Panc1 (cell line): ENCODE data around the gene TIMM17B. TPM values are rescaled to one million over a fixed set of nuclear protein-coding genes. Genes with fewer than 3 reads are reported as not detected.

Source experiments
- ATAC-seq: fragments of 200-7000 bp; cut with Tn5 transposase; 2 replicates; pipeline ENCODE4 v1.9.1; 2020; ENCODE audit warnings: mild to moderate bottlenecking, moderate library complexity
- BruUV-seq: library from RNA; stranded (reverse); fragments of 400-500 nt; replicated peaks from 2 replicates; lab custom pipeline; 2021; lab: Mats Ljungman, UMichigan
- CTCF ChIA-PET: fragments of 300-600 bp; sonication (Branson Sonifier 250); formaldehyde crosslinking; loops from one replicate; lab custom pipeline; 2022; ENCODE audit warnings: antibody characterized with exemption; lab: Charles Lee
- POLR2A ChIA-PET: fragments of 300-600 bp; sonication (Branson Sonifier 250); formaldehyde crosslinking; loops from one replicate; lab custom pipeline; 2022; ENCODE audit warnings: antibody characterized with exemption; lab: Charles Lee
- DNase-seq: peaks from one replicate; pipeline ENCODE4 v3.0.0-alpha.2; 2010; ENCODE audit warnings: low read depth, low spot score
- H3K27ac ChIP-seq: 2 replicates; pipeline ENCODE4 v1.5.1; 2011; ENCODE audit warnings: mild to moderate bottlenecking, low read length, inconsistent platforms
- H3K27me3 ChIP-seq: fragments of 200-500 bp; sonication (Bioruptor generic); 2 replicates; pipeline ENCODE4 v1.6.0; 2014; ENCODE audit warnings: low read length, inconsistent platforms; ENCODE audit not compliant: control insufficient read depth, insufficient read depth
- H3K36me3 ChIP-seq: fragments of 200-500 bp; sonication (Bioruptor generic); 2 replicates; pipeline ENCODE4 v1.5.1; 2014; ENCODE audit warnings: inconsistent platforms, mild to moderate bottlenecking, low read length, moderate library complexity; ENCODE audit not compliant: control insufficient read depth, insufficient read depth
- H3K4me1 ChIP-seq: 2 replicates; pipeline ENCODE4 v1.5.1; 2011; ENCODE audit warnings: inconsistent platforms, mild to moderate bottlenecking, low read length, moderate library complexity; ENCODE audit not compliant: control insufficient read depth, insufficient read depth
- H3K4me3 ChIP-seq, 2 experiments: 2 replicates each; pipeline ENCODE4 v1.5.1; 2011 to 2012; ENCODE audit warnings: low read depth in 2 of 2, low read length in 2 of 2, mild to moderate bottlenecking in 2 of 2, inconsistent platforms in 1 of 2, moderate library complexity in 1 of 2
- H3K9me3 ChIP-seq: fragments of 200-500 bp; sonication (Bioruptor generic); 2 replicates; pipeline ENCODE4 v1.5.1; 2014; ENCODE audit warnings: low read depth, mild to moderate bottlenecking, inconsistent platforms, low read length, moderate library complexity; ENCODE audit not compliant: control insufficient read depth, insufficient read depth
- POLR2AphosphoS5 ChIP-seq: IDR thresholded peaks from 2 replicates; pipeline ENCODE4 v1.6.1; 2012; ENCODE audit warnings: mild to moderate bottlenecking, low read depth, low read length, moderate library complexity
- SIN3A ChIP-seq: IDR thresholded peaks from 2 replicates; pipeline ENCODE4 v1.6.1; 2012; ENCODE audit warnings: low read depth, mild to moderate bottlenecking, low read length, moderate library complexity, borderline replicate concordance; ENCODE audit not compliant: insufficient read depth
- TCF7L2 ChIP-seq: IDR thresholded peaks from 2 replicates; pipeline ENCODE4 v1.6.1; 2011; ENCODE audit warnings: mild to moderate bottlenecking, low read depth, low read length, inconsistent platforms
- in situ Hi-C: cut with HindIII; loops from 2 replicates; pipeline ENCODE4 v1.10.0; 2016; ENCODE audit warnings: low sequenced_read_pairs, low pct_unique_long_range_greater_than_20kb
- intact Hi-C: fragments of 100-400 bp; cut with micrococcal nuclease; formaldehyde crosslinking; loops from one replicate; pipeline ENCODE4 v1.10.0; 2022; ENCODE audit not compliant: unreplicated experiment
- total RNA-seq: library from RNA; stranded (reverse); gene quantifications from one replicate; pipeline ENCODE4 v1.2.1, GENCODE V29; 2021; ENCODE audit not compliant: unreplicated experiment
- TF ChIP-seq, protein P1 (sequence below), 2 experiments: IDR thresholded peaks; 2 replicates each; pipeline ENCODE4 v1.6.1; 2011 to 2012; ENCODE audit warnings: low read depth in 2 of 2, control low read depth in 1 of 2, low read length in 1 of 2, mild to moderate bottlenecking in 1 of 2, moderate library complexity in 1 of 2; ENCODE audit not compliant: insufficient read depth in 1 of 2
- TF ChIP-seq, protein P2 (sequence below): fragments of 450-650 bp; IDR thresholded peaks from 2 replicates; pipeline ENCODE4 v1.5.1; 2017; ENCODE audit warnings: mild to moderate bottlenecking

The TIMM17B gene
- total RNA-seq, 1 experiment from 2014 or later = 92.1 TPM

DNA sequence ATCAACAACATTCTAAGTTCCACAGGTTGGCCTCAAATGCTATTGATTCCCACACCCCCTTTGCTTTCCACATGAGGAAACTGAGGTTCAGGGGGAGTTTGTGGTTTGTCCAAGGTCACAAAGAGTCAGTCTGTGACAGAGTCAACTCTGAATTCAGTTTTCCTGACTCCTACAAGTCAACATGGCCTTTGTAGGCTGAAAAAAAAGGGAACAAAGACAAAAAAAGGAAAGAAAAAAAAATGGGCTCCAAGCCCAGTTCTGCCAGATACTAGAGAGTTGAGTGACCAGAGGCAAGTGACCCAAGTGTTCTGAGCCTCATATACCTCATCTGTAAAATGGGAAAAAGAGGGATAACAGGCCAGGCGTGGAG is 37.7 kb upstream of the TIMM17B start:
- ChIA-PET POLR2A (no interaction called here), CTCF (no interaction called here)
- intact Hi-C loops = no loop called here
- in situ Hi-C loops = no loop called here
- Histone ChIP-seq H3K4me3 (no peak overlapping the region), H3K27me3 (no peaks in the 10 kb centered on the region), H3K36me3 (no peaks in the 10 kb centered on the region; the same call in 1 of the 2 replicates), H3K27ac (no peak overlapping the region), H3K9me3 (no peaks in the 10 kb centered on the region), H3K4me1 (no peaks in the 10 kb centered on the region)
- ATAC-seq (no peak), DNase-seq (no peak)
- TF ChIP-seq POLR2AphosphoS5 (no peak), SIN3A (no peak), TCF7L2 (no peak)
- TF ChIP-seq, protein P1, sequence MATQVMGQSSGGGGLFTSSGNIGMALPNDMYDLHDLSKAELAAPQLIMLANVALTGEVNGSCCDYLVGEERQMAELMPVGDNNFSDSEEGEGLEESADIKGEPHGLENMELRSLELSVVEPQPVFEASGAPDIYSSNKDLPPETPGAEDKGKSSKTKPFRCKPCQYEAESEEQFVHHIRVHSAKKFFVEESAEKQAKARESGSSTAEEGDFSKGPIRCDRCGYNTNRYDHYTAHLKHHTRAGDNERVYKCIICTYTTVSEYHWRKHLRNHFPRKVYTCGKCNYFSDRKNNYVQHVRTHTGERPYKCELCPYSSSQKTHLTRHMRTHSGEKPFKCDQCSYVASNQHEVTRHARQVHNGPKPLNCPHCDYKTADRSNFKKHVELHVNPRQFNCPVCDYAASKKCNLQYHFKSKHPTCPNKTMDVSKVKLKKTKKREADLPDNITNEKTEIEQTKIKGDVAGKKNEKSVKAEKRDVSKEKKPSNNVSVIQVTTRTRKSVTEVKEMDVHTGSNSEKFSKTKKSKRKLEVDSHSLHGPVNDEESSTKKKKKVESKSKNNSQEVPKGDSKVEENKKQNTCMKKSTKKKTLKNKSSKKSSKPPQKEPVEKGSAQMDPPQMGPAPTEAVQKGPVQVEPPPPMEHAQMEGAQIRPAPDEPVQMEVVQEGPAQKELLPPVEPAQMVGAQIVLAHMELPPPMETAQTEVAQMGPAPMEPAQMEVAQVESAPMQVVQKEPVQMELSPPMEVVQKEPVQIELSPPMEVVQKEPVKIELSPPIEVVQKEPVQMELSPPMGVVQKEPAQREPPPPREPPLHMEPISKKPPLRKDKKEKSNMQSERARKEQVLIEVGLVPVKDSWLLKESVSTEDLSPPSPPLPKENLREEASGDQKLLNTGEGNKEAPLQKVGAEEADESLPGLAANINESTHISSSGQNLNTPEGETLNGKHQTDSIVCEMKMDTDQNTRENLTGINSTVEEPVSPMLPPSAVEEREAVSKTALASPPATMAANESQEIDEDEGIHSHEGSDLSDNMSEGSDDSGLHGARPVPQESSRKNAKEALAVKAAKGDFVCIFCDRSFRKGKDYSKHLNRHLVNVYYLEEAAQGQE (IDR thresholded peaks at IDR 0.05; ENCODE audit: insufficient read depth in 1 of 2, low read depth in 2 of 2, low read length in 1 of 2) = no peak
- TF ChIP-seq, protein P2, sequence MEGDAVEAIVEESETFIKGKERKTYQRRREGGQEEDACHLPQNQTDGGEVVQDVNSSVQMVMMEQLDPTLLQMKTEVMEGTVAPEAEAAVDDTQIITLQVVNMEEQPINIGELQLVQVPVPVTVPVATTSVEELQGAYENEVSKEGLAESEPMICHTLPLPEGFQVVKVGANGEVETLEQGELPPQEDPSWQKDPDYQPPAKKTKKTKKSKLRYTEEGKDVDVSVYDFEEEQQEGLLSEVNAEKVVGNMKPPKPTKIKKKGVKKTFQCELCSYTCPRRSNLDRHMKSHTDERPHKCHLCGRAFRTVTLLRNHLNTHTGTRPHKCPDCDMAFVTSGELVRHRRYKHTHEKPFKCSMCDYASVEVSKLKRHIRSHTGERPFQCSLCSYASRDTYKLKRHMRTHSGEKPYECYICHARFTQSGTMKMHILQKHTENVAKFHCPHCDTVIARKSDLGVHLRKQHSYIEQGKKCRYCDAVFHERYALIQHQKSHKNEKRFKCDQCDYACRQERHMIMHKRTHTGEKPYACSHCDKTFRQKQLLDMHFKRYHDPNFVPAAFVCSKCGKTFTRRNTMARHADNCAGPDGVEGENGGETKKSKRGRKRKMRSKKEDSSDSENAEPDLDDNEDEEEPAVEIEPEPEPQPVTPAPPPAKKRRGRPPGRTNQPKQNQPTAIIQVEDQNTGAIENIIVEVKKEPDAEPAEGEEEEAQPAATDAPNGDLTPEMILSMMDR = no peak
- BruUV-seq = no TSS peak

DNA sequence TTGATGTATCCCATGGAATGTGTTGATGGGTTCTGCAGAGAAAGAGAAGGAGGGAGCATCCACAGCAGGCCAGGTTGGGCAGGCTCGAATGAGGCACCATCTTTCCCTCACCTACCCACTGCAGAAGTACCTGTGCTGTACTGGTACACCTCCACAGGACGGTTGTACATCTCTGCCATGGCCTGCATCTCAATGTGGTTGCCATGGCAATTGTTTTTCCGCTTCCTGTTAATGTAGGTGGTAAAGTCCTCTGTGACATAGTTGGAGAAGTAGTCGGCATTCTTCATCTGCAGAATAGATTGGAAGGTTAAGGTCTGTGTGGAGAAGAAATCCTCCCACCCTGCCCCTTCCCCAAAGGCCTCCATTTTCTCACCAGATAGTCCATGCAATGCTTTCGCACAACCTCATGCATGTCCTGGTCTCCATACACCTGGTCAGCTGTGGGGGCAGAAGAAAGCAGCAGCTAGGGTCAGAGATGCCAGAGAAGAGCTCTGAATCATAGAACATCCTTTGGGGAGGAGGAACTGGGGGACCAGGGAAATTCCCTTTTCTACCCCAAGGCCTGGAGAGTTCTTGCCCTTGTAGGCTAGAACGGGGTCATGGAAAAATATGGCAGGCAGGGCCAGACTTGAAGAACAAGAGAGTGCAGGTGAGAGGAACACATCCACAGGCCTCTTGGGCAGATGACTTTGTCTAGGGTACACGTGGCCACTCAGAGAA is 37.2 kb upstream of the TIMM17B start:
- in situ Hi-C loops (no loop called here), intact Hi-C loops (no loop called here)
- BruUV-seq = no TSS peak
- POLR2A ChIA-PET = no interaction called here
- CTCF ChIA-PET = no interaction called here
- ATAC-seq (no peak), DNase-seq (no peak)
- no peak overlapping the region for H3K27ac ChIP-seq
- TF ChIP-seq SIN3A (no peak), TCF7L2 (no peak), POLR2AphosphoS5 (no peak)
- TF ChIP-seq, protein P1 (IDR thresholded peaks at IDR 0.05; ENCODE audit: insufficient read depth in 1 of 2, low read depth in 2 of 2, low read length in 1 of 2) = no peak
- TF ChIP-seq, protein P2 = no peak
- no peaks in the 10 kb centered on the region for H3K9me3 ChIP-seq
- H3K36me3 ChIP-seq = no peaks in the 10 kb centered on the region; the same call in 1 of the 2 replicates
- H3K27me3 ChIP-seq = no peaks in the 10 kb centered on the region
- no peak overlapping the region for H3K4me3 ChIP-seq
- H3K4me1 ChIP-seq = no peaks in the 10 kb centered on the region
